ENCODE measurements around the gene TNRC6C. TPM values are rescaled to one million over a fixed set of nuclear protein-coding genes. Genes with fewer than 3 reads are reported as not detected.
A peak's percentile ranks its signal among the peaks of the same experiment; 100 is the strongest.

The TNRC6C gene
- total RNA-seq, 6 experiments from 2014 or later, result 6.3 to 9.0 (median 7.5) TPM

DNA sequence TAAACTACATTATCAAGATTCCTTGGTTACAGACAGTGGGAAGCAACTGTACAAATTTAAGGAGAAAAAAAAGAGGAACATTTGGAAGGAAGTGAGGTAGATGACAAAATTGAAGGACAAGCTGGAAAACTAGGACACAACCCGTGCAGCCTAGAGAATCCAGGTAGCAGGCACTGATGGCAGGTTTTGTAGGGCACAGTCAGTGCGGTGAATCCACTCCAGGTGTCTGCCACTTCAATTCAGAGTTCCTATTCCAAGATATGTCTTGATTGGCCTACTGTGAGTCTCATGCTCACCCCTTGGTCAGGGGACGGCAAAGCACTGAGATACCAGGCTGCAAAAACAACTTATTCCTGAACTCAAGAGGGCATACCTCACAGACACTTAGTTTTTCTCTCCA is 37.8 kb downstream of the TNRC6C start:
- H3K27me3 Mint-ChIP-seq (ENCODE audit: insufficient read depth), result no peaks in the 10 kb centered on the region; the same call in 1 of the 2 replicates
- H3K36me3 Mint-ChIP-seq (ENCODE audit: low read depth), result no peaks in the 10 kb centered on the region
- H3K4me1 Mint-ChIP-seq (ENCODE audit: low read depth), result peaks cover 20% of the 10 kb centered on the region
- DNase-seq, result no peak
- H3K4me3 Mint-ChIP-seq, result no peak overlapping the region
- no peaks in the 10 kb centered on the region for H3K9me3 Mint-ChIP-seq
- no peak overlapping the region for H3K27ac Mint-ChIP-seq
- TF ChIP-seq, protein P1, sequence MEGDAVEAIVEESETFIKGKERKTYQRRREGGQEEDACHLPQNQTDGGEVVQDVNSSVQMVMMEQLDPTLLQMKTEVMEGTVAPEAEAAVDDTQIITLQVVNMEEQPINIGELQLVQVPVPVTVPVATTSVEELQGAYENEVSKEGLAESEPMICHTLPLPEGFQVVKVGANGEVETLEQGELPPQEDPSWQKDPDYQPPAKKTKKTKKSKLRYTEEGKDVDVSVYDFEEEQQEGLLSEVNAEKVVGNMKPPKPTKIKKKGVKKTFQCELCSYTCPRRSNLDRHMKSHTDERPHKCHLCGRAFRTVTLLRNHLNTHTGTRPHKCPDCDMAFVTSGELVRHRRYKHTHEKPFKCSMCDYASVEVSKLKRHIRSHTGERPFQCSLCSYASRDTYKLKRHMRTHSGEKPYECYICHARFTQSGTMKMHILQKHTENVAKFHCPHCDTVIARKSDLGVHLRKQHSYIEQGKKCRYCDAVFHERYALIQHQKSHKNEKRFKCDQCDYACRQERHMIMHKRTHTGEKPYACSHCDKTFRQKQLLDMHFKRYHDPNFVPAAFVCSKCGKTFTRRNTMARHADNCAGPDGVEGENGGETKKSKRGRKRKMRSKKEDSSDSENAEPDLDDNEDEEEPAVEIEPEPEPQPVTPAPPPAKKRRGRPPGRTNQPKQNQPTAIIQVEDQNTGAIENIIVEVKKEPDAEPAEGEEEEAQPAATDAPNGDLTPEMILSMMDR (IDR thresholded peaks at IDR 0.05), result no peak

DNA sequence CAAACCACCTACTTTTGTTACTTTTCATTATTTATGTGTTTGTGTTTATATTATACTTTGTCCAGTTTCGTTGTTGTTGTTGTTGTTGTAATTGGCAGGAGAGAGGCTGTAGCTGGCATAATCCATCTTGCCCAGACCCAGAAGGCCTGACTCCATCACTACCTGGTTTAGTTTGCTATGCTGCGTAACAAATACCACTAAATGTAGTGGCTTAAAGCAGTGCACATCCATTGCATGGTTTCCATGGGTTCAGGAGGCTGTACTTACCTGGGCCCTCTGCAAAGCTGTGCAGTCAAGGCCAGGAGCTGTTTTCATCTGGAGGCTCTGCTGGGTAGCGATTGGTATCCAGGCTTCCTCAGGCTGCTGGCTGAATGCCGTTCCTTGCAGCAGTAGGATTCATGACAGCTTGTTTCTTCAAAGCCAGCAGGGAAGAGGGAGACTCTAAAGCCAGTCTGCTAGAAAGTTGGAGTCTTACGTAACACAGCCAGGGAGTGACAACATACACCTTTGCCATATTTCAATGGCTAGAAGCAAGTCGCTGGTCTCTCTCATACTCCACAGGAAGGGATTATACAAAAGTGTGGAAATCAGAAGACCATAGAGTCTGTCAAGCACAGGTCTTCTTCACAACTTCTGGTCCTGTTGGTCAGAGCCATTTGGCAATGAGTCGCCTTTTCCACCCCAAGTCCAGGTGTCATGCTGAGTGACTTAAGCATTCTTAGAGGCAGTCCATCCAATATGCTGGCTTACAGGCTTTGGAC is 41.1 kb downstream of the TNRC6C start:
- no peaks in the 10 kb centered on the region for H3K36me3 Mint-ChIP-seq (ENCODE audit: low read depth)
- peak; percentile 15 for DNase-seq
- H3K4me3 Mint-ChIP-seq, result no peak overlapping the region
- H3K4me1 Mint-ChIP-seq (ENCODE audit: low read depth), result peaks cover 20% of the 10 kb centered on the region
- H3K27ac Mint-ChIP-seq, result no peak overlapping the region
- H3K9me3 Mint-ChIP-seq, result no peaks in the 10 kb centered on the region
- TF ChIP-seq, protein P1 (IDR thresholded peaks at IDR 0.05), result no peak
- no peaks in the 10 kb centered on the region; the same call in 1 of the 2 replicates for H3K27me3 Mint-ChIP-seq (ENCODE audit: insufficient read depth)

DNA sequence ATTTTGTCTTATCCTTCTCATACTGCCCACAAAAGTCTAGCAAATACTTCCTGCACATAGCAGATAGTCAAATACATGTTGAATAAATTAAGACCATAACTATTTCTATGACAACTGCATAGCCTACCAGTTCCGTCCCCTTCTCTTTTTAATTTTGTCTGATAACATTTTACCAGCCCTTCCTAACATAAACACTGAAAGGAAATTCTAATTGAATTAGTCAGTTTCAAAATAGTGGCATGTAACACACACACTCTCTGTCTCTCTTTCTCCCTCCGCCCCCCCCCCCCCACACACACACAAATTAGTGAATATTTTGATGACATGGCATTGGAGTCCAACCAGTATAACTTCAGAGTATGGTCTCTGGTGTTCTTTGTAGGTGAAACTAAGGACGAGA is 41.8 kb downstream of the TNRC6C start:
- peak overlapping the region; percentile 60 for H3K27ac Mint-ChIP-seq
- TF ChIP-seq, protein P1 (IDR thresholded peaks at IDR 0.05), result no peak
- H3K36me3 Mint-ChIP-seq (ENCODE audit: low read depth), result no peaks in the 10 kb centered on the region
- H3K4me1 Mint-ChIP-seq (ENCODE audit: low read depth), result peaks cover 20% of the 10 kb centered on the region
- DNase-seq, result peak; percentile 35
- H3K9me3 Mint-ChIP-seq, result no peaks in the 10 kb centered on the region
- no peaks in the 10 kb centered on the region; the same call in 1 of the 2 replicates for H3K27me3 Mint-ChIP-seq (ENCODE audit: insufficient read depth)
- H3K4me3 Mint-ChIP-seq, result peak overlapping the region; percentile 29

DNA sequence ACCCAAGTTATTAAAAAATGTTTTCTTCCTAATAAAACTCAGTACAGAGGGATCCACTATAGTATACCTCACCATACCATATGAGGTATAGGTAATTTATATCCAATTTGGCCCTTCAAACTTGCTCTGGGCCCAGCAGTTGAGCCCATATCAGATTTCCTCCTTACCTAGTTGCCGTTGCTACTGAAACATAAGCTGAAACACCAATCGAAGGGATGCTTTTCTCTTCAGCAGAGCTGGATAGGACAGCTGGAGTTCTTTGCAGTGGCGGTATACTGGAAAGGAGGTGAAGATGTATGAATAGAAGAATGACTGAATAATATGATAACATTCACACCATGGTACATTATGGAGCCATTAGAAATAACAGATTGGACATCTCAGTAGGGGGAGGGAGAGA is 42.7 kb downstream of the TNRC6C start:
- Mint-ChIP-seq H3K4me3 (no peak overlapping the region), H3K4me1 (ENCODE audit: low read depth) (peaks cover 20% of the 10 kb centered on the region), H3K36me3 (ENCODE audit: low read depth) (no peaks in the 10 kb centered on the region), H3K27ac (no peak overlapping the region; the same call in 1 of the 2 replicates), H3K9me3 (no peaks in the 10 kb centered on the region), H3K27me3 (ENCODE audit: insufficient read depth) (no peaks in the 10 kb centered on the region; the same call in 1 of the 2 replicates)
- DNase-seq, result no peak
- TF ChIP-seq, protein P1 (IDR thresholded peaks at IDR 0.05), result no peak

DNA sequence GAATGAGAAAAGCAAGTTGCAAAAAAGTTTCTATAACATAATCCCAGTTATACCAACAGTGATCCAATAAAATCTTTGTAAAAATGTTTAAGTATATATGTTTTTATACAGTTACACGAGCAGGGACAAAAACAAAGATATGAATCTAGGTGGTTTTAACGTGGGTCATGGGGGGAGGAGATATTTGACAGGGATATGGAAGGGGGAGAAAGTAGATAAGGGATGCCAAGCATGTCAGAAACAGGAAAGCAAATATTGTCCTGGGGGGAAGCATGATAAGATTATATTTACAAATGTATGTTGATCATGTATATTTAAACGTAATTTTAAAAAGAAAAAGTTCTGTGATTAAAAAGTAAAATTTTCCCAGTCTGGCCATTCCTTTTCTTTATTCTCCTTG is 43.1 kb downstream of the TNRC6C start:
- Mint-ChIP-seq H3K4me1 (ENCODE audit: low read depth) (peaks cover 20% of the 10 kb centered on the region), H3K27ac (no peak overlapping the region), H3K4me3 (no peak overlapping the region), H3K9me3 (no peaks in the 10 kb centered on the region), H3K36me3 (ENCODE audit: low read depth) (no peaks in the 10 kb centered on the region), H3K27me3 (ENCODE audit: insufficient read depth) (no peaks in the 10 kb centered on the region; the same call in 1 of the 2 replicates)
- DNase-seq, result no peak
- TF ChIP-seq, protein P1 (IDR thresholded peaks at IDR 0.05), result no peak
